Activated CD4-positive, alpha-beta T cell treated with anti-CD3 and anti-CD28 coated beads for 4 hours (primary cell): Measurements from ENCODE around the gene ZBTB12.
"Not testable (repeated sequence)": the region's sequence is repeated elsewhere in the genome, so short reads cannot be mapped to it uniquely, and the experiment has no call there.

ENCODE experiments used
- DNase-seq, 2 donors: peaks; one replicate each; pipeline ENCODE4 v3.0.0-alpha.2; 2020

The ZBTB12 gene

GRCh38 chr6:31874084-31874670 is 27.7 kb downstream of the ZBTB12 start:
- DNase-seq: no peak

GRCh38 chr6:31871046-31871659 is 30.7 kb downstream of the ZBTB12 start:
- DNase-seq: no peak

GRCh38 chr6:31870385-31870921 is 31.4 kb downstream of the ZBTB12 start:
- no peak for DNase-seq

- DNase-seq: no peak
Measured at GRCh38 chr6:31869343-31869742, 32.5 kb downstream of the ZBTB12 start.

- not testable (repeated sequence) for DNase-seq
Measured at GRCh38 chr6:31868658-31868971, 33.3 kb downstream of the ZBTB12 start.

GRCh38 chr6:31865205-31866118 is 36.4 kb downstream of the ZBTB12 start:
- no peak for DNase-seq

- no peak for DNase-seq
Measured at GRCh38 chr6:31864818-31865204, 37.1 kb downstream of the ZBTB12 start.

GRCh38 chr6:31864123-31864562 is 37.7 kb downstream of the ZBTB12 start:
- DNase-seq: not testable (repeated sequence)

GRCh38 chr6:31862344-31863235 is 39.3 kb downstream of the ZBTB12 start, which contains the start of gene NEU1:
Gene NEU1 (minus strand): TSS chr6:31862821. CDS start chr6:31862776, 45 bp downstream.
- DNase-seq: peak; percentile 98 to 99

- DNase-seq: no peak
Measured at GRCh38 chr6:31861919-31862343, 40.0 kb downstream of the ZBTB12 start.

GRCh38 chr6:31861150-31861549 is 40.7 kb downstream of the ZBTB12 start:
- DNase-seq: no peak

- DNase-seq: no peak
Measured at GRCh38 chr6:31860349-31860748, 41.5 kb downstream of the ZBTB12 start.

GRCh38 chr6:31859923-31860322 is 42.0 kb downstream of the ZBTB12 start:
- no peak for DNase-seq

GRCh38 chr6:31858707-31859106 is 43.2 kb downstream of the ZBTB12 start:
- DNase-seq: no peak

- not testable (repeated sequence) for DNase-seq
Measured at GRCh38 chr6:31857774-31858173, 44.1 kb downstream of the ZBTB12 start.

- DNase-seq: not testable (repeated sequence)
Measured at GRCh38 chr6:31851980-31852718, 49.7 kb downstream of the ZBTB12 start.

- no peak for DNase-seq
Measured at GRCh38 chr6:31851485-31851832, 50.4 kb downstream of the ZBTB12 start.

GRCh38 chr6:31850765-31851484 is 51.0 kb downstream of the ZBTB12 start:
- DNase-seq: no peak
